Breast epithelium (tissue), 3 donors: ENCODE measurements around the gene TBC1D22B.

Source experiments
- CTCF ChIP-seq, 3 donors: fragments of 450-650 bp; IDR thresholded peaks; one replicate each; pipeline ENCODE4 v1.5.1; 2016 to 2017; ENCODE audit warnings: antibody characterized with exemption in 3 of 3, mild to moderate bottlenecking in 3 of 3, moderate library complexity in 3 of 3
- POLR2A ChIP-seq: fragments of 450-650 bp; IDR thresholded peaks from one replicate; pipeline ENCODE4 v1.6.1; 2016; ENCODE audit warnings: antibody characterized with exemption, mild to moderate bottlenecking, moderate library complexity
- POLR2AphosphoS5 ChIP-seq, 3 donors: sonication (generic); formaldehyde crosslinking; IDR thresholded peaks; one replicate each; pipeline ENCODE4 v1.6.1; 2017; ENCODE audit warnings: antibody characterized with exemption in 3 of 3

GRCh38 chr6:37352384-37352783 is 94.8 kb downstream of the TBC1D22B start:
- TF ChIP-seq CTCF (IDR thresholded peaks at IDR 0.05) (no peak), POLR2AphosphoS5 (IDR thresholded peaks at IDR 0.05) (no peak), POLR2A (no peak)
